HG02759 (cell line): ENCODE measurements around the gene ATP2B2.

Experiments
- ATAC-seq: cut with Tn5 transposase; IDR thresholded peaks from one replicate; pipeline ENCODE4 v1.9.1; 2021; ENCODE audit warnings: mild to moderate bottlenecking, moderate library complexity; ENCODE audit not compliant: unreplicated experiment

Gene ATP2B2

DNA sequence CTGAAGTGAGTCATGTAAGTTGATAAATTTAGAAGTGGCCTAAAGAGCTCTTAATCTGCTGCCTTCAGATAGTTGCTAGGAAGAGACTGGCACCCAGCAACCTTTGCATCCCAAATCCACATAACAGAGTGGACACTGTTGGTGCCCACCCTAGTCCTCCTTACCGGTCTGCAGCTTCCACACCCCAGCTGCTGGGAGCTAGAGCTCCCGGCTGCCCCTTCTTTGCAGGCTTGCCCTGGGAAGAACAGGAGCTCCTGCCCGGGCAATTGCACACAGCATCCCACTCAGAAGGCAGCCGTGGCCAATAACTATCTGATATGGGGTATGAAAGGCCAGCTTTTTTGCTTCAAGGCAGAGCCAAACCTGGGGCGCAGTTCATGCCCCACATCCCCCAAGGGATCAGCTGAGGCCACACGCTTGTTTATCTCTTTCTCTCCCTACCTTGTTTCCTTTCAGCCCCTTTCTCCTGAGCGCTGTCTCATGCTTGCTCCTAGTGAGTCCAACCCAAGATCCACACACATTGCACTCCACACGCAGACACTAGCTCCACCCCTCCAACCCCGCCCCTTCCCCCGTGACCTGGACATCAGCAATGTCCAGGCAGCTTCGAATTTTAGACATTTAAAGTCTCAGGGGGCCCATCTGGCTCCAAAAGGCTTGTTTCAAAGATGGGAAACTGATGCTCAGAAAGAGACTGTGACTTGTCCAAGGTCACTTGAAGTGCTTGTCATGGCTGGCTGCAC, 9.1 kb downstream of the ATP2B2 start:
- ATAC-seq: no peak

DNA sequence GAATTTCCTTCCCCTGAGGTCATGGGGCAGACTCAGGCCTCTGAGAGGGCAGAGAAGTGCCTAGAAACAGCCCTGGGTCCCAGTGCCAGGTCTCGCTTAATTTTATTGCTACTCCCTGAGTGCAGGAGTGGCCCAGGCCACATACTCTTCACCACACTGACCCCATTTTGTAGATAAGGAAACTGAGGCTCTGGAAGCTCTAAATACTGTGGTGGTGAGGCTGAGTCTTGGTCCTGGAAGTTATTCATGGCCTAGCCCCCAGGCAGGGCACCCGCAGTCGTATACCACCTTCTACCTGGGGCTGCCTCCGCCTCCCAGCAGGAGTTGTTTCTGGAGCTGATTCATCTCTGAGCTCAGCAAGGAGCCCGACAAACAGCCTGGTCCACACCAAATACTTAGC, 9.8 kb downstream of the ATP2B2 start:
- ATAC-seq: no peak

DNA sequence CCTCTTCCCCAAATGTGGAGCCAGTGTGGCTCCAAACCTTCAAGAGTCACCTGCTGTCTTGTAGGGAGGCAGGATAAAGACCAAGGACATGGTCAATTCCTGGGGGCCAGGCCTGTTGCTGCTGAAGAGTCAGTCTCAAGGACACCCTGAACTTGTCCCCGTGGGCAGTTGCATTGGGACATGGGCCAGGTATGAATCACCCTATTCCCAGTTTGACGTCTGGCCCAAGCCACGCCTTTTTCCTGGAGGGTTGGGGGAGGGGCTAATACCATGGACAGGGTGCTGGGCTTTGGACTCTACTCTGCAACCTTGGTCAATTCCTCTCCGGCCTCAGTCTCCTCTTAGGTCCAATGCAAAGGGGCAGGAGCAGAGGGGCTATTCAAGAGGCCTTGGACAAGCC, 10.4 kb downstream of the ATP2B2 start:
- no peak for ATAC-seq

DNA sequence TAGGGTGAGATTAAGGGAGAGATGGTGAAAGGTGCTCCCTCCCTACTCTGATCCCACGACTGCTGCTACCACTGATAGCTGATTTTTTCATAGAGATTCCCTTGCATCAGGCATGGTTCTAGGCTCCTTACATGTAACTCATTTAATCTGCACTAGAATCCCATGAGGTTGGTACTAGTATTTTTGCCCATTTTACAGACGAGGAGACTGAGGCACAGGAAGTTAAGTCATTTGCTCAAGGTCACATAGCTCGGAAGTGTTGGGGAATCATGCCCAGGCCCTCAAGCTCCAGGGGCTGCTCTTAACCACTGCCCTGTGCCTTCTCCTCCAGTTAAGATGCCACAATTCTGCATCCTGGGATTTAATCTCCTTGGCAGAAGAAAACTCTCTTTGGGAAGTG, 11.2 kb downstream of the ATP2B2 start:
- ATAC-seq: no peak

DNA sequence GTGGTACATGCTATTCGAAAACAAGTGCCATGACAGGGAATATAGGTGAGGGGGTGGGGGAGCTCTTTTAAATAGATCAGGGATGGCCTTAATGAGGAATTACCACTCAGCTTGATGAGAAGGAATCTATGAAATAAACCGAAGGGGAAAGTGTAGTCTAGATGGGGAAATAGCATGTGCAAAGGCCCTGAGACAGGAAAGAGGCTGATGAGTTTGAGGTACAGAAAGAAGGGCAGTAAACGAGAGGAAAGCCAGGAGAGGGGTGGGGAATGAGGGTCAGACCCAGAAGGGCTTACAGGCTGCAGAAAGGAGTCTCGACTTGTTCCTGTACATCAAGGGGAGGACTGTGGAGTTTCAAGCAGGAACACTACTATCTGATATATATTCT, 12.2 kb downstream of the ATP2B2 start:
- no peak for ATAC-seq

DNA sequence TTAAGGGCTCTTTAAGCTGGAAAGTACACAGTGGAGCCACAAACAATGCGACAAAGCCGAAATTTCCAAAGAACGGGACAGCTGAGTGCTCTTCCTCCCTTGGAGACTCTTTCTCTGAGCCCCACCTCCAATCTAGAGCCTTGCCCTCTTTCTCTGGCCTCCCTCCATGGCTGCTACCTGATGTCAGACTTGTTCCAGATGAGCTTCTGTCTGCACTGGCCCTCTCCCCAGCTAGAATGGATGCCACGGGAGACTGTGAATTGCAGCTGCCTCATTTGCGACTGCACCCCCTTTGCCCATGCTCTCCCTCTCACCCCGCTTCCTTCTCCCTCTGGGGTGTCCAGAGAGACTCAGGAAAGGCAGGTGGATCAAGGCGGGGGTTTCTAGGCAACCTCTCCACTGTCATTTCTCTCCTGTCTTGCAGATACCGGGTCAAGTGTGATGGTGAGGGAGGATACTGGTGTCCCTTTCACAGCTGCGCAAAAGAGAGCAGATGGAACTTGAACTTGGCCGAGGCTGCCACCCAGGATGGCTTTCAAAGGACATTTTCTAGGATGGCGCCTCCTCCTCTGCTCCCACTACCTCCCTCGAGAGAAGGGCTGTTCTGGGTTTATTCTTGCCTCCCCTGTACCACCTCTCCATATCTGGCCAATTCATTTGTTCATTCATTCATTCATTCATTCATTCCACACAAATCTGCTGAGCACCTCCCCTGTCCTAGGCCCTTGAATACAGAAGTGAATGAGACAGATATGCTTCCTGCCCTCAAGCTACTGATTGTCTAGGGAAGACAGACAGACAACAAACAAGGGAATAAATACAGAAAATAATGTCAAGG, 12.8 kb downstream of the ATP2B2 start:
- no peak for ATAC-seq

DNA sequence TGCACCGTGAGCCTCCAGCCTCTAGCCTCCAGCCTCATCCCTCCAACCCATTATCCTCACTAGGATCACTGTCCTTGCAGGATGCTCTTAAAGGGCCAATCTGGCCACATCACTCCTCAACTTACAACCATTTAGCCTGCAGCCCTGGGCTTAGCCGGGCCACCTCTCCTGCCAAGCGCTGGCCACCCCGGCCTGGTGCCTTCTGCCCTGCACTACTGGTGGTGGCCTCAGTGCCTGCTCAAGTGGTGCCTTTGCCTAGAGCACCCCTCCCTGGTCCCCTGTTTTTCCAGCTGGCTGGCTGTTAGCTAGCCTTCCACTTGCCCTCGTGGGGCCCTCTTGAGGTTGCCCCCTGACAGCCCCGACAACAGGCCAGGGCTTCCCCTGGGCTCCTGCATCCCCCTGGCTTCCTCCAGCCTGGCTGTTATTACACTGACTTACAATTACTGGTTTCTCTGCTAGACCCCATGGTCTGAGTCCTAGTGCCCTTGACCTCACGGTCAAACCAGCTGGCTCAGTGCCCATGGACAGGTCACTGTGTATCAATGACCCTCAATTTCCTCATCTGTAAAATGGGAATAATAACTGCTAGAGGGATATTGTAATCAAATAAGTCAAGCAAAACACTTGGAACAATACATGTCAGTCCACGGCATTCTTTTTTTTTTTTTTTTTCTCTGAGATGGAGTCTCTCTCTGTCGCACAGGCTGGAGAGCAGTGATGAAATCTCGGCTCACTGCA, 15.5 kb downstream of the ATP2B2 start:
- no peak for ATAC-seq

DNA sequence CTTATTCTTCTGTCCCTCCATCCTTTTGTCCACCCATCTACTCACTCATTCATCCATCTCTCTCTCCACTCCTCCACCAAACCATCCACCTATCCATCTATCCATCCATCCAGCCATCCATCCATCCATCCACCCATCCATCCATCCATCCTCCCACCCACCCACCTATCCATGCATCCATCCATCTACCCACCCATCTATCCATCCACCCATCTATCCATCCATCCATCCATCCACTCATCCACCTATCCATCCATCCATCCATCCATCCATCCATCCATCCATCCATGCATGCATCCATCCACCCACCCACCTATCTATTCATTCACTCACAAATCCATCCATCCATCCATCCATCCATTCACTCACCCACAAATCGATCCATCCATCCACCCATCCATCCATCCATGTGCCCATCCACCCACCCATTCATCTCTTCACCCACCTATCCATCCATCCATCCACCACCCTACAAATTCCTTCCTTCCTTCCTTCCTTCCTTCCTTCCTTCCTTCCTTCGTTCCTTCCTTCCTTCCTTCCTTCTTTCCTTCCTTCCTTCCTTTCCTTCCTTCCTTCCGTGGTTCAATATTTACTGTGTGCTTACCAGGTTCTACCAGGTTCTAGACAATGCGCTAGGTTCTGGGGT, 17.3 kb downstream of the ATP2B2 start:
- no peak for ATAC-seq

DNA sequence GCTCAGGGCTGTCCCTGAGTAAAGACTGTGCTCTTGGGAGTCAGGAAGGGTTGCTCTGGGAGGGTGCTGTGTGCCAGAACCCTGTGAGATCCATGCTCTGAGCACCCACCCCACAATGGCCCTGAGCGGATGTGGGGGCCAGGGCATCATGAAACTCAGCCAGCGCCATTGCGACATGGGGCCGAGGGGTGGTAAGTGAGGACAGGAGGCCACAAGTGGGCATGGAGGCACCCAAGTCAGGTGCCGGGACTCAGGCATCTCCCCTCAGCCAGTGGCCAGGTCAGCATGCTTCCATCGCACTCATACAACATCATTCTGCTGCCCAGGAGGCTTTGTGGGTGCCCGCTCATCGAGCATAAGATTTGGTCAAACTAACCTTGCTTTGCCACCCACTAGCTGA, 19.6 kb downstream of the ATP2B2 start:
- no peak for ATAC-seq

DNA sequence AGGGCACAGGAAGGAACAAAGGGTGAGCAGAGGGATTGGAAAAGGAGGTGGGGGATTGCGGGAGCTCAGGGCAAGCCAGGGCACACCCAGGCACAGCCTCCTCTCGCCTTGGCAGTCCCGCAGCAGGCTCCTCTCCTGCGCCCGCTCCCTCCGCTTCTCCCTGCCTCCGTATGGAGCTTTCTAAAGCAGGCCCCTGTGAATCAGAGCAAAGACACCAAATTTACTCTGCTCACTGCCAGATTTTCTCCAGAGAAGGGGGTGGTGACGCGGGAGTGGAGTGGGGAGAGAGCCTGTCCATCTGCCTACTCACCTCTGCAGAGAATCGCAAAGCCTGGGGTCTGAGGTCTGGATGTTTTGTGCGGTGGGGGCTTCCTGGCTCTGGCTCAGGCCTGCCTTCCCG, 20.0 kb downstream of the ATP2B2 start:
- no peak for ATAC-seq

DNA sequence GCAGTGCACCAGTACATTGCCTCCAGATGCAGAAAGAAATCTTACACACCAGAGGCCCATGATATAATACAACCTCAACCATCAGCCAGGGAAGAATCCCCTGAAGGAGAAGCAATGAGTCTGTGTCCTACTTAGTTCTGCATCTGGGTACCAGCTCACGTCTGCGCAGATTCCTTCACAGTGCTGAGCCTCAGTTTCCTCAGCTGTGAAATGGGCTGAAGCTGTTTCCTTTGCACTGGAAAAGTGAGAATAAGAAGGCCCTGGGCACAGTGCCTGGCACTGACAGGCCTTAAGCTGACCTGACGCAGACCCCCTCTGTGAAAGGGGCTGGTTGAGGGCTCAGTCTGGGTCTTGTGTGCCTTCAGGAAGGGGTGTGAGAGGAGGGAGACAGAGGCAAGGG, 20.7 kb downstream of the ATP2B2 start:
- no peak for ATAC-seq

DNA sequence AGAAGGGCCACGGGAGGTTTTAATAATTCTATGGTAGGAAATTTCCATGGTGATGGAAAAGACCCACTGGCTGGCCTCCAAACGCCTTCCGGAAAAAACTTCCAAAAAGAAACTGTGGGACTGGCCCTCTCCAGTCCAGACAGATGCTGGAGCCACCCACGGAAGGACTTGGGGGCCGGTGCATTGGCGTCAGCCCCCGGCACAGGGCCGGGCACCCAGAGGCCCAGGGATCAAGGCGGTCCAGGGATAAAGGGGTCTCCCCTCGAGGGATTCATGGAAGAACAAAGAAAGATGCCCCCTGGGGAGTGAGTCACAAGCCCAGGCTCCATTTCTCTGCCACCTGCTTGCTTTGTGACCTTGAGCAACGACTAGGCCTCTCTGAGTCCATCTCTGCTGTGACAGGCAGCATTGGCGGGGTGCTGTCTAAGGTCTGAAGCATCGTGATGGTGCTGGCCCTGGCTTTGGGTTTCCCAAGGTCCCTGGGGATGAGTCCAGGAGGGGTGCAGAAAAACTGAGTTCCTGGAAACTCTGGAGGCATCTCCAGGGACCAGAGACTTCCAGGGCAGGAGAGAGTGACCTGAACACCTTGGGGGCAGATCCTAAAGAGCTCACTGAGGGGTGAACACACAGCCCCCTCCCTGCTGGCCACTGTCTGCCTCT, 21.6 kb downstream of the ATP2B2 start:
- ATAC-seq: no peak

DNA sequence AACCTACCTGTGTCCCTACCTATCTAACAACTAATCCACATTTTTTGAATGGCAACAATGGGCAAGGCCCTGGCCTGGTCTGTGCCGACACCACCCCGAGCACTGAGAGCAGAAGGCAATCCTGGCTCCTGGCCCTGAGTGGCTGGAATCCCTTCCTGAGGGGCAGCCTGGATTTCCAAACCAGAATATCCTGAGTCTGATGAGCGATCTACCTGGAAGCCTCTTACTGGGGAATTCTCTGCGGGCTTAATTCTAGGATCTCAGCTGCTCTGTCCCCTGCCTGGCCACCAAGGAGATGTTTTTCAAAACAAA, 22.1 kb downstream of the ATP2B2 start:
- ATAC-seq: no peak

DNA sequence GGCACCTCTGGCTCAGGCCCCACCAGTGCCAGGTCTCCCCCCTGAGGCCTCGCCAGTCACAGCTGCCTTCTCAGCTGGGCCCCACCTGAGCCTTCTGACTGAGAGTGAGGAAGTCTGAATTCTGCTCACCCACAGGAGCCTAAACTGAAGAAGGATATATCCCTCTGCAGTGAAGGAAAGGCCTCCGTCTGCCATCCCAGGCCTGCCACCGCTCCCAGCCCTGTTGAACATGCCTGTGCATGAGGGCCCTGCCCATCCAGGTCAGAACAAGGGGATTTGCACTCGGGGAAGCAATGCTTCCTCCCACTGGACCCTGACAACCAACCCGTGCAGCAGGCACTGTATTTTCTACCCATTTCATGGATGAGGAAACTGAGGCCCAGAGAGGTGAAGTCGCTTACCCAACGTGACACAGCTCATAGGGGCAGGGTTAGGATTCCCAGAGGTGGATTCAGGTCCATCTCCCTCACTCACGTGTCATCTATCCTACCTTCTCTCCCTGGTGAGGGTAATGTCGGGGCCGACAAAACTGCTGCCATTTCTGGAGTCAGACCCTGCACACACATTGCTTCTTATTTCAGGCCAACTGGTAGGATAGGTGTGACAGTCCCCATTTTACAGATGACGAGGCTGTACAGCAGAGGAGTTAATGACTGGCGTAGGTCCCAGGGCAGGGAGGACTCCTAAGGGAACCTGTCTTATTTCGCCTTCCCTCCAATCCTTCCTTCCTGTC, 22.6 kb downstream of the ATP2B2 start:
- no peak for ATAC-seq

DNA sequence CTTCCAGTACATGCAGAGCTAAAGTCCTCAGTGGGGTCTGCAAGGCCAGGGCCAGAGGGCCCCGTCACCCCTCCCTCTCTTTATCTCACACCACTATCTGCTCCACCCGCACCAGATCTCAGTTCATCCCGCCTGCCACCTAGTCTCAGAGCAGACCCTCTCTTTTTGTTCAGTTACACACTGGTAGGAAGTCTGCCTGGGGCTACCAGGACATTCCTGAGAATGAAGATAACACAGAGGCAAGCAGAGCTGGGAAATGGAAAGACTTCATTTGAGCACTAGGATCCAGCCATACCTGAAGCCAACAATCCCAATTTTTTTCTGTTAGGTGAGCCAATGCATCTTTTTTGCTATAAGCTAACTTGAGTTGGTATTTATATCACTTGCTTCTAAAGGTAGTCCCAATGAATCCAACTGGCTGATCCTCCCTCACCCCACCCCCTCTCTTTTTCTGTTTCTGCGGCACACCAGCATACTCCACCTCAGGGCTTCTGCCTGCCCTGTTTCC, 24.5 kb downstream of the ATP2B2 start:
- no peak for ATAC-seq

DNA sequence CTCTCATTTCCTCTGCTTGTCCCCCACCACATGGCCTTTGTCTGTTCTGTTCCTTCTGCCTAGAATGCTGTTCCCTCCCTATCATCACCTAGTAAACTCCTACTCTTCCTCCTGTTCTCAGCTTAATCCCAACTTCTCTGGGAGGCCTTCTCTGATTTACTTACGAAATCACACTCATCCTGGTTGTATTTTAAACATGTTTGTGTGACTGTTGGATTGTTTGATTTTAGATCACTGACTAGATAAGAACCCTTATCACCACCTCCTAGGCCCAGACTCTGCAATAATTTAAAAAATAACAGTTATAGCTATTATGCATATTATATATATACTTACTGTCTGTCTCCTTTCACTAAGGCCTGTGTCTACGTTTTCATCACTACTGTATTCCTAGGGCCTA, 26.1 kb downstream of the ATP2B2 start:
- no peak for ATAC-seq

DNA sequence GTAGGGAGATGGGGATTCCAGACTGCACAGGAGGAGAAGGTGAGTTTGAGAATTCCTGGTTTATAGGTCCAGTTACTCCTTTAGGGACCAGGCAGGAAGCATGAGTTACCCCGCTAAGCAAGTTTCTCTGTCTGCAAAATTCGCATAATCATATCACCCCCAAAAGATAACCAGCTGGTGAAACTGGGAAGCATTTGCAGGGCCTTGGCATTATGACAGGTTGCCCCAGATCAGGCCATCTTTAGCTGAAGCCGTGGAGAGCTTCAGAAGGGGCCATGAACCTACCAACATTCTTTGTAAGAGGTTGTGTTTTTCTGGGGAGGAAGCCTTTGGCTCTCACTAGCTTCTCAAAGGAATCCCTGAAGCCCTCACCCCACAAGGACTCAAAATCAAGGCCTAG, 29.4 kb downstream of the ATP2B2 start:
- ATAC-seq: no peak

DNA sequence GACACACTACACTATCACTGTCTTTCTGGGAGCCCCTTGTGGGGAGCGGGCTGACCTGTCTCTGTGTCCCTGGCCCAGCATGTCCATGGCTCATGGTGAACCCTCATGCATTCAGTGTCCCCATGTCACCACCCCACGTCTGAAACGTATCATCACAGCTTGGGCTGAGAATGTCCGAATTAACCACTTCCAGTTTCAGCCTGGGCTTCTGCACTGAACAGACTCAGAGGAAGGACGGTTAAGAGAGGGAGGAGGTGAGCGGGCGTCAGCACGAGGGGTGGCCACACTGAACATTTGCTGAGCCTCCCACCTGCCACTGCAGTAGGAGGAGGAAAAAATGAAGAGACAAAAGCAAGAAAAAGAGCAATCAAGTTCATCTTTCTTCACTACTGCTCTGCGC, 30.5 kb downstream of the ATP2B2 start:
- no peak for ATAC-seq

DNA sequence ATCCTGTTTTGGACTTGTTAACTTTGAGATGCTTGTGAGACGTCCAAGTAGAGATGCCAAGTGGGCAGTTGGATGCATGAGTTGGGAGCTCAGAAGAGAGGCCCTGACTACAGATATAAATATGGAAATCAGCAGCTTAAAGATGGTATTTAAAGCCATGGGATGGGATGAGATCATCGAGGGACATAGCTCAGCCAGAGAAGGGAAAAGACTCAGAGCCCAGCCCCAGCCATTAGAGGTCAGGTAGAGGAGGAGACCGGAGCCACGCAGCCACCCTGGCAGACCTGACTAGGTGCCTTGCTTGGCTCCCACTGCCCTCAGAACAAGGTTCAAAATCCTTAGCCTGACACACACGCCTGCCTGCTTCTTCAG, 31.1 kb downstream of the ATP2B2 start:
- ATAC-seq: no peak

DNA sequence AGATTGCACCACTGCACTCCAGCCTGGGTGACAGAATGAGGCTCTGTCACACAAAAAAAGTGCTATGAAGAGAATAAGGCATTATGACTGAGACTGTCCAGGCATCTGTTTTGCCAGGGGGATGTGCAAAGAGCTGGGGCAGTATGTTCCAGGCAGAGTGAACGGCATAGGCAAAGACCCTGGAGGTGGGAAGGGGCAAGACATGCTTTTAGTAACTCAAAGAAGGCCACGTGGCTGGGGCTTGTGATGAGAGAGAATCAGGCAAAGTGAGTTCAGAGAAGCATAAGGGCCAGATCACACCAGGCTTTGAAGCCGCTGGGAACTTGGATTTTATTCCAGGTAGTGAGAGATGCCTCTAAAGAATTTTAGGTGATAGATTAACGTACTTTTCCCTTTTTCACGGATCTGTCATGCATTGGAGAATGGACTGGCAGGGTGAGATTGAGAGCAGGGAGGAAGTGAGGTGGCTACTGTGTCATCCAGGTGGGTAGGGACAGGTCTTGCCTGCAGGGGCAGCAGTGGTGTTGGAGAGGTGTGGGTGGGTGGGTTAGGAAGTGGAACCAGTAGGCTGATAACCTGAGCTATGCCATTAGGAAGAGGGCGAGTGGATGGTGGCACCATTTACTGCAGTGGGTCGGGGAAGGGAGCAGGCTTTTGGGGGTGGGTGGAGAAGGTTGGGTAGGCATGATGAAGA, 31.7 kb downstream of the ATP2B2 start:
- ATAC-seq: no peak
